ENCODE measurements around the gene INPP5J.
A peak's percentile ranks its signal among the peaks of the same experiment; 100 is the strongest.

- TF ChIP-seq CTCF (IDR thresholded peaks at IDR 0.05): no peak
- TF ChIP-seq POLR2A (IDR thresholded peaks at IDR 0.05): no peak
- peak in 1 of 2 donors; percentile 86 for TF ChIP-seq EP300 (IDR thresholded peaks at IDR 0.05)
Measured at GRCh38 chr22:31102441-31103081, 20.2 kb upstream of the INPP5J start.

Data from tibial nerve (tissue), 4 donors.